ENCODE measurements around the gene FMR1. TPM values are rescaled to one million over a fixed set of nuclear protein-coding genes. Genes with fewer than 3 reads are reported as not detected.

FMR1 gene
- total RNA-seq, 4 donors from 2014 or later = 5.2 to 10.1 (median 6.7) TPM

GRCh38 chrX:147884958-147885357 lies 26.8 kb upstream of the FMR1 start:
- ATAC-seq = no peak
- no peak overlapping the region for H3K27ac ChIP-seq

GRCh38 chrX:147890756-147891155 lies 21.0 kb upstream of the FMR1 start:
- no peak overlapping the region for H3K4me3 ChIP-seq
- TF ChIP-seq POLR2A (IDR thresholded peaks at IDR 0.05) = no peak
- no peak for TF ChIP-seq CTCF (IDR thresholded peaks at IDR 0.05 in 4 of 5, conservative IDR thresholded peaks at IDR 0.05 in 1 of 5)
- H3K4me1 ChIP-seq = no peaks in the 10 kb centered on the region
- no peak for DNase-seq
- H3K36me3 ChIP-seq = no peaks in the 10 kb centered on the region
- H3K27ac ChIP-seq = no peak overlapping the region
- H3K27me3 ChIP-seq = no peaks in the 10 kb centered on the region
- intact Hi-C loops (cut with DNase I; ENCODE audit: low total_unique reads) (no loop called here), in situ Hi-C loops (cut with MboI; ENCODE audit: low sequenced_read_pairs in 4 of 4) (loop anchor here in 1 of 4 donors (25.0 kb wide), 1 partner anchor 97 kb away; the partner anchor contains the start of gene FMR1NB)
- H3K9me3 ChIP-seq = no peaks in the 10 kb centered on the region
- no peak for ATAC-seq

More at GRCh38 chrX:147884958-147885357, 26.8 kb upstream of the FMR1 start:
- Histone ChIP-seq H3K4me1 (no peaks in the 10 kb centered on the region), H3K27me3 (no peaks in the 10 kb centered on the region), H3K9me3 (no peaks in the 10 kb centered on the region), H3K36me3 (no peaks in the 10 kb centered on the region), H3K4me3 (no peak overlapping the region)
- no peak for DNase-seq
- TF ChIP-seq POLR2A (IDR thresholded peaks at IDR 0.05) (no peak), CTCF (IDR thresholded peaks at IDR 0.05 in 4 of 5, conservative IDR thresholded peaks at IDR 0.05 in 1 of 5) (no peak)
- in situ Hi-C loops (cut with MboI; ENCODE audit: low sequenced_read_pairs in 4 of 4) = loop anchor here in 1 of 4 donors (25.0 kb wide), 1 partner anchor 102 kb away; the partner anchor contains the start of gene FMR1NB
- intact Hi-C loops (cut with DNase I; ENCODE audit: low total_unique reads) = no loop called here

- Histone ChIP-seq H3K4me3 (no peak overlapping the region), H3K9me3 (no peaks in the 10 kb centered on the region), H3K27ac (no peak overlapping the region), H3K36me3 (no peaks in the 10 kb centered on the region), H3K4me1 (no peaks in the 10 kb centered on the region), H3K27me3 (no peaks in the 10 kb centered on the region)
- in situ Hi-C loops (cut with MboI; ENCODE audit: low sequenced_read_pairs in 4 of 4) = loop anchor here in 1 of 4 donors (25.0 kb wide), 1 partner anchor 95 kb away; the partner anchor contains the start of gene FMR1NB
- DNase-seq (no peak), ATAC-seq (no peak)
- no peak for TF ChIP-seq CTCF (IDR thresholded peaks at IDR 0.05 in 4 of 5, conservative IDR thresholded peaks at IDR 0.05 in 1 of 5)
- TF ChIP-seq POLR2A (IDR thresholded peaks at IDR 0.05) = no peak
- intact Hi-C loops (cut with DNase I; ENCODE audit: low total_unique reads) = no loop called here
These were observed 19.8 kb upstream of the FMR1 start for GRCh38 chrX:147891896-147892295.

GRCh38 chrX:147893741-147894140 lies 18.0 kb upstream of the FMR1 start:
- ATAC-seq (no peak), DNase-seq (no peak)
- H3K27me3 ChIP-seq = no peaks in the 10 kb centered on the region
- intact Hi-C loops (cut with DNase I; ENCODE audit: low total_unique reads) = no loop called here
- TF ChIP-seq CTCF (IDR thresholded peaks at IDR 0.05 in 4 of 5, conservative IDR thresholded peaks at IDR 0.05 in 1 of 5) (no peak), POLR2A (IDR thresholded peaks at IDR 0.05) (no peak)
- H3K4me3 ChIP-seq = no peak overlapping the region
- H3K36me3 ChIP-seq = no peaks in the 10 kb centered on the region
- in situ Hi-C loops (cut with MboI; ENCODE audit: low sequenced_read_pairs in 4 of 4) = loop anchor here in 1 of 4 donors (25.0 kb wide), 1 partner anchor 94 kb away; the partner anchor contains the start of gene FMR1NB
- H3K9me3 ChIP-seq = no peaks in the 10 kb centered on the region
- H3K4me1 ChIP-seq = no peaks in the 10 kb centered on the region
- no peak overlapping the region for H3K27ac ChIP-seq

All from gastrocnemius medialis (tissue), 4 donors.